Dermis lymphatic vessel endothelial cell (primary cell): ENCODE results near the gene SET. TPM values are rescaled to one million over a fixed set of nuclear protein-coding genes. Genes with fewer than 3 reads are reported as not detected.

Experiments used
- total RNA-seq: library from RNA; depleted of rRNA; stranded (reverse); fragments of >200 nt; gene quantifications from 2 replicates; pipeline ENCODE4 v1.2.1, GENCODE V29; 2014

Gene SET, protein sequence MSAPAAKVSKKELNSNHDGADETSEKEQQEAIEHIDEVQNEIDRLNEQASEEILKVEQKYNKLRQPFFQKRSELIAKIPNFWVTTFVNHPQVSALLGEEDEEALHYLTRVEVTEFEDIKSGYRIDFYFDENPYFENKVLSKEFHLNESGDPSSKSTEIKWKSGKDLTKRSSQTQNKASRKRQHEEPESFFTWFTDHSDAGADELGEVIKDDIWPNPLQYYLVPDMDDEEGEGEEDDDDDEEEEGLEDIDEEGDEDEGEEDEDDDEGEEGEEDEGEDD
- total RNA-seq, result 292 and 558 TPM in 2 replicates

DNA sequence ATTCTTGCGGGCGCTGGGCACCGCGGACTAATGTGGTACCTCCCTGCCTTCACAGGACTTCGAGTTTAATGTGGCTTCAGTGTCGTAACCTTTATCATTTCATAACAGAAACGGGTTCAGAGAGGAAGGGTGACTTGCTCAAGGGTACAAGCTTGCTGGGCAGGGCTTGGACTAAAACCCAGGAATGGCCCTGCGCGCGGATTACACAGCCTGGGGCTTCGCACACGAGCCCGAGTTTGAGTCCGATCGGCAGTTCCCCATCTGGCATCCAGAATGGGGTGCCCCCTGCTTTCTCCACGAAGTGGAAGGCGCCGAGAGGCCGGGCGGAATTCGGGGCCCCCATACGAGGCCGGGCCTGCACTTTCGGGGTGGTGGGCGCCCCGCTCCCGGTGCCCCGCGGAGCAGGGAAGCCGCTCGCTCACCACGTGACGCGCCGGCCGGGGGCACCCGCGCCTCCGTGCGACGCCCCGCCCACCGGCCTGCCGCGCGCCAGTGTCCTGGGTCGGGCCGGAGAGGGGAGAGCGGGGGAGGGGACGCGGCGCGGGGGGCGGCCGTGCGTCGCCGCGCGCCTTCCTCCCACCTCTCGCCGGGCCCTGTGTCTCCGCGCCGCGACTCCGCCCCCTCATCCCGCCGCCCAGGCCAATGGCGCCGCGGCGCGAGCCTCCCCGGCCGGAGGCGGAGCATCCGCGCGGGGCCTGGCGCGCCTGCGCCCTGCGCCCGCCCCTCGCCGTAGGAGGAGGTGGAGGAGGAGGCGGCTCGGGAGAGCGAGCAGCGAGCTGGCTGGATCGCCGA, at the start of gene SET:
Gene SET (plus strand): TSS at position 722 of the 792 bp plus-strand sequence. CDS start 361 bp downstream, outside the sequence.

GRCh38 chr9:128656416-128657343, 32.3 kb upstream of the SET start, which contains the start of gene DYNC2I2:
Gene DYNC2I2 (minus strand): TSS chr9:128656847. CDS start chr9:128656726, 121 bp downstream.

DNA sequence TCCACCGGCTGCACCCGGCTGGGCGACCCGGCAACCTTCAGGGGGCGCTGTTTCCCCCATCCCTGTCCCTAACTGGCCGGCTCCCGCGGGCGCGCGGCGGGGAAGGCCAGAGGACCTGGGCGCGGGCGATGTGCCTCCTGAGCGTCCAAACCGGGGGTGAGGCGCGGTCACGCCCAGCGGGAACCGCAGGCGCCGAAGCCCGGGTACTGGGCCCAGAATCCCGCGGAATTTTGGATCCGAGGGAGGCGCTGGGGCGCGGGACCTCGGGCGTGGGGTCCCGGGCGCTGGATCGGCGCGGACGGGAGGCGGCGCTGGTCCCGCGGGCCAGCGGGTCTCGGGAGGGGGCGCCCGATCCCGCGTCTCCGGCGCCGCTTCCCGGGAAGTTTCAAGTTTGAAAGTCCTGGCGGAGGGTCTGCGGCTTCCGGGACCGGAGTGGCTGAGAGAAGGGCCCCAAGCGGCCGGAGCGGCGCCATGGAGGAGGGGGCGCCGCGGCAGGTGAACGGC, 13.5 kb downstream of the SET start, which contains the start of gene PKN3:
Gene PKN3 (plus strand): TSS at position 59 of the 504 bp plus-strand sequence. CDS start 413 bp downstream, at position 472.

GRCh38 chr9:128723866-128724743, 35.1 kb downstream of the SET start, which contains the start of gene ZDHHC12:
Gene ZDHHC12 (minus strand): TSS chr9:128724127. CDS start chr9:128724093, 34 bp downstream.

Other genes starting within 250 kb of the SET start
- 22.6 and 33.2 TPM in 2 replicates for gene ODF2, start 233.2 kb upstream of the SET start, total RNA-seq
- gene GLE1, start 184.5 kb upstream of the SET start, total RNA-seq, result 11.9 and 12.2 TPM in 2 replicates
- 508 and 734 TPM in 2 replicates for gene SPTAN1, start 136.6 kb upstream of the SET start, total RNA-seq
- 30.9 and 32.1 TPM in 2 replicates for gene DYNC2I2, start 32.4 kb upstream of the SET start, total RNA-seq
- 5.8 and 8.5 TPM in 2 replicates for gene PKN3, start 13.3 kb downstream of the SET start, total RNA-seq
- gene ZDHHC12, start 34.9 kb downstream of the SET start, total RNA-seq, result 31.3 and 44.9 TPM in 2 replicates
- gene ZER1, start 82.7 kb downstream of the SET start, total RNA-seq, result 15.8 and 16.6 TPM in 2 replicates
- gene TBC1D13, start 98.0 kb downstream of the SET start, total RNA-seq, result 11.3 and 12.5 TPM in 2 replicates
- gene ENDOG, start 129.3 kb downstream of the SET start, total RNA-seq, result 18.0 and 18.6 TPM in 2 replicates
- 14.0 and 15.2 TPM in 2 replicates for gene SPOUT1, start 140.6 kb downstream of the SET start, total RNA-seq
- 4.3 and 4.4 TPM in 2 replicates for gene KYAT1, start 192.7 kb downstream of the SET start, total RNA-seq
- gene LRRC8A, start 192.9 kb downstream of the SET start, total RNA-seq, result 52.6 and 91.1 TPM in 2 replicates
- gene PHYHD1, start 231.8 kb downstream of the SET start, total RNA-seq, result 0.34 TPM in 1 of 2 replicates, not detected in the other